Muscle layer of duodenum (tissue), 2 donors: ENCODE results near the gene EFCAB14.

ENCODE experiments used
- H3K27ac ChIP-seq: one replicate; pipeline ENCODE4 v1.7.0; 2013; ENCODE audit warnings: mild to moderate bottlenecking, low read length
- H3K27me3 ChIP-seq: one replicate; pipeline ENCODE4 v1.7.0; 2013; ENCODE audit warnings: low read depth, mild to moderate bottlenecking, control low read depth, low read length
- H3K36me3 ChIP-seq, 2 donors: one replicate each; pipeline ENCODE4 v1.7.0; 2013; ENCODE audit warnings: low read length in 2 of 2, control low read depth in 1 of 2, mild to moderate bottlenecking in 1 of 2; ENCODE audit not compliant: insufficient read depth in 2 of 2, control insufficient read depth in 1 of 2
- H3K4me1 ChIP-seq, 2 donors: one replicate each; pipeline ENCODE4 v1.7.0; 2013; ENCODE audit warnings: low read length in 2 of 2, mild to moderate bottlenecking in 2 of 2, control low read depth in 1 of 2, moderate library complexity in 1 of 2; ENCODE audit not compliant: insufficient read depth in 2 of 2, control insufficient read depth in 1 of 2
- H3K4me3 ChIP-seq, 2 donors: one replicate each; pipeline ENCODE4 v1.7.0; 2013; ENCODE audit warnings: low read length in 2 of 2, low read depth in 1 of 2, mild to moderate bottlenecking in 1 of 2
- H3K9me3 ChIP-seq, 2 donors: one replicate each; pipeline ENCODE4 v1.7.0; 2013; ENCODE audit warnings: low read length in 2 of 2, control low read depth in 1 of 2, mild to moderate bottlenecking in 1 of 2; ENCODE audit not compliant: control insufficient read depth in 1 of 2
- donor health status: healthy.

The EFCAB14 gene

DNA sequence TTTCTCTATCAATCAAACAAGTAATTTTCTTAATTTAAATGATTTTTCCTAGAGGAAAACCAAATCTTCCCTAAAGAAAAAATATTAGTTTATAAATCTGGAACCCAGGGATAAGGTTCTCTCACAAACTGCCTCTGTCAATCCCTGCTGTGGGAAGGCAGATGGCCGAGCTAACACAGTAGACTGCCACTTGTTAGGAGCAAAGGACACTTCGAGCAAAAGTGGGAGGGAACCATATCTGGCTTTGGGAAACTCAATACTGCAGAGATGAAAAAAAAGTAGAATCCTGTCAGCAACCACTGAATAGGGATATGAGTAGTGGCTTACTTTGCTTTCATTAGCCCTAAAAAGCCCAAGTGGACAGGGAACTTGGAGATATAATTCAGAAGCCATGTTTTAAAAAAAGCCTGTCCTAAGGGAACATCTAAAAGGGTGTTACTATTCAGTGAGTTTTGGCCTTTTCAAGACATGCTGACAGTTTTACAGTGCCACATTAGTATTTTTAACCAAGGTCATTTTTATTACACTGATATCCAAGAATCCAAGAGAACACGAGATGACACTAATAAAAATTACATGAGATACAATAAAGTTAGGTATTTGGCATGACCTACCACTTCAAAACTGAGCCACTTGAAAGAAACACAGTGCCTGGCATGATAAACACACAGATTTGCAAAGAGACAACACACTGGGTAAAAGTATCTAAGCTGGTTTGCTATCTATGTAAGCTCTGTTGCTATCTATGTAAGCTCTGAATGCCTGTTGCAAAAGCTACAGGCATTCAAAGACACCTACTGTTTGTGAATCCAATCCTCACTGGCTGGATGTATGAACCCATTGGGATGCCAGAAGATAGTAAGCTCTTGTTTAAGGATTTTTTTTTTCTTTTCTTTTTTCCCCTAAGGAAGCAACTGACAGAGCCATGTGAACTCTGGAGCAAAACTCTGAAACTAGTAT, 25.8 kb downstream of the EFCAB14 start:
- H3K4me1 ChIP-seq: peaks cover 0 to 12% of the 10 kb centered on the region in 2 donors
- H3K27ac ChIP-seq: no peak overlapping the region
- no peaks in the 10 kb centered on the region for H3K27me3 ChIP-seq
- peaks cover 44 to 47% of the 10 kb centered on the region in 2 donors for H3K36me3 ChIP-seq
- H3K9me3 ChIP-seq: no peaks in the 10 kb centered on the region
- no peak overlapping the region for H3K4me3 ChIP-seq

DNA sequence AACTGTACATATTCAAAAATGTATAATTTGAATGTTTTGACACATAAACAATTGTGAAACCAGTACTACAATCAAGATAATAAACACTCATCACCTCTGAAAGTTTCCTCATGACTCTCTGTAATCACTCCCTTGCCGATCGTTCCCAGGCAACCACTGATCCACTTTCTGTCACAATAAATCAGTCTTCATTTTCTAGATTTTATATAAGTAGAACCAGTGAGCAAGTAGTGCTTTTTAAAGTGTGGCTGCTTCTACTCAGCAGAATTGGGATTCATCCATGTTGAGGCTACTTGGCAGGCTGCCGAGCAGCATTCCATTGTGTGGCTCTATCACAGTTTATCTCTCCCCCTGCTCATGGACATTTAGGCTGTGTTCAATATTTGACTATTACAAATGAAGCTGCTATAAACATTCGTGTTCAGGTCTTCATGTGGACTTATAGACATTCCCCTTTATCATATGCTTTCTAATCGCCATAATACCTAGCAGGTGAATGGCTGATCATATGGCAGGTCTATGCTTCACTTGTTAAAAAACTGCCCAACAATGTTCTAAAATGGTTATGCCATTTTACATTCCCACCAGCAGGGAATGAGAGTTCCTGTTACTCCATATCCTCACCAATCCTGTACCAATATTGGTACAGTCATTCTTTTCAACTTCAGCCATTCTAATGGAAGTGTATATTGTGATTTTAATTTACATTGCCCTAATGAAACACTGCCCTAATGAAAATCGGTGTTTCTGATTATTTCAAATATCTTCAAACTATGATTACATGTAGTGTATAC, 26.7 kb downstream of the EFCAB14 start:
- Histone ChIP-seq H3K4me3 (no peak overlapping the region), H3K27ac (no peak overlapping the region), H3K36me3 (peaks cover 46% of the 10 kb centered on the region in 2 donors), H3K4me1 (peaks cover 4 to 20% of the 10 kb centered on the region in 2 donors), H3K9me3 (no peaks in the 10 kb centered on the region), H3K27me3 (no peaks in the 10 kb centered on the region)

GRCh38 chr1:46690931-46691421, 27.9 kb downstream of the EFCAB14 start:
- Histone ChIP-seq H3K27me3 (no peaks in the 10 kb centered on the region), H3K4me1 (peaks cover 4 to 22% of the 10 kb centered on the region in 2 donors), H3K4me3 (no peak overlapping the region), H3K27ac (no peak overlapping the region), H3K36me3 (peaks cover 39 to 46% of the 10 kb centered on the region in 2 donors), H3K9me3 (no peaks in the 10 kb centered on the region)

GRCh38 chr1:46689897-46690296, 29.0 kb downstream of the EFCAB14 start:
- Histone ChIP-seq H3K27ac (no peak overlapping the region), H3K4me3 (no peak overlapping the region), H3K27me3 (no peaks in the 10 kb centered on the region), H3K36me3 (peaks cover 40 to 43% of the 10 kb centered on the region in 2 donors), H3K9me3 (no peaks in the 10 kb centered on the region), H3K4me1 (peaks cover 4 to 22% of the 10 kb centered on the region in 2 donors)

DNA sequence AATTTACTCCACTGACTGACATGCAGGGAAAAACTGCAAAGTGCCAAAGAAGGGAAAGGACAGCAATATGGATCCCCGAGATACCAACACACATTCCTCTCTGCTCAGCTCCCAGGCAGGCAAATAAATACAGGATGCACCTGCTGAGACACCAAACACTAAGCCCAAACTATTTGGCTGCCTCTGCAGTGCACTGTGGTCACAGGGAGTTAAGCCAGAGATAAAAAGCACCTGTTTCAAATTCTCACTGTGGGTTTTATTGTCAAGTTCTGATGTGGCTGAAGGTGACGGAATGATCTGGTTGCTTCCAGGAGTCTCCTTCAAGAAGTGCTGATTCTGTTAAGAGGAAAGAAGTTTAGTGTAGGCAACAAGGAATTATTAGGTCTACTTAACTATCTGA, 29.6 kb downstream of the EFCAB14 start:
- H3K27ac ChIP-seq: no peak overlapping the region
- no peaks in the 10 kb centered on the region for H3K9me3 ChIP-seq
- H3K36me3 ChIP-seq: peaks cover 46 to 48% of the 10 kb centered on the region in 2 donors
- no peaks in the 10 kb centered on the region for H3K27me3 ChIP-seq
- H3K4me1 ChIP-seq: peaks cover 4 to 22% of the 10 kb centered on the region in 2 donors
- H3K4me3 ChIP-seq: no peak overlapping the region

DNA sequence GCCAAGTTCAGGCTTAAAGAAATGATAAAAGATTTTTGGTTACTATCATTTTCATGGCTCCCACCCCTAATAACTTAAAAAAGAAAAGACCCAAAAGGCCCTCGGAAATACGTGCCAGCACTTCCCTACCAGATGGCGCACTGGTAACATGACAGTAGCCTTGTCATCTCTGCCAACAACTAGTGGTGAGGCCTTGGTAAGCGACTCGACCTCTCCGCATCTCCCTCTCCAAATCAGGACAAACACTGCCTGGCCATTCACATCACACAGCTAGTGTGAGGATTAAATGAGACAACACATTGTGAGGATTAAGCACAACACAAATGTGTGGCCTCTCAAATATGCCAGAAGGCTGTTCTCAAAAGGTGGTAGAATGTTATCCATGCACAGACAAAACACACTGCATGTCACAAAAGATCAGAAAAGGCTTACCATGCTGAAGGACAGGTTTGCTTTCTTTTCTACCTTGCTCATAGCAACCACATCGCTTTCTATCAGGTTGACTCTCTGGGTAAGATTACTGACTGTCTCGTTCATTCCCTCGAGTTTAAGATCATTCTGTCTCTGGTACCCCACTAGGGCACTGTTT, 30.9 kb downstream of the EFCAB14 start:
- Histone ChIP-seq H3K9me3 (no peaks in the 10 kb centered on the region), H3K27ac (no peak overlapping the region), H3K4me1 (peaks cover 4 to 22% of the 10 kb centered on the region in 2 donors), H3K4me3 (no peak overlapping the region), H3K27me3 (no peaks in the 10 kb centered on the region), H3K36me3 (peaks cover 59 to 61% of the 10 kb centered on the region in 2 donors)

DNA sequence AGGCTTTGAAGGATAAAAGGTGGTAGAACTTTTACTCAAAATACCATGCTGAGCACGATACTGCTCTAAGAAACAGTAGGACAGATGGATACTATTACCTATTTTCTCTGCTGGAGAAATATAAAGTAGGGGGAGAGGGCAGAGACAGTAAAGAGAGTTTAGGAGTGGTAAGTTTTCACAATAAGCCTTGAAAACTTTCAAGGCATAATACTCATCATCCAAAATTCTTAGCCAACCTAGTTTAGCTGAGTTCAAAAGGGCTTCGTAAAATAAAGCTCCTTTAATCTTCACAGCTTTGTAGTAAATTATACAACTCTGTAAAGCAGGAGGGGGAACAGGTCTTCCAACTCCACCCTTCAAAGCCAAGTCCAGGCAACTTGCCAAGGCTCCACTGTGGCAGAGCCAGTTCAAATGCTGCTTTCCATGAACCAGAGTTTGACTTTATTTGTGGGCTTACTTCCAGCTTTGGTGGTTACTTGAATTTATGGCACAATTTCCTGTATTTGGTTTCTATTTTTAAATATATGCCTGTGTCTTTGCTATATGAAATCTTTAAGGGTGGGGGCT, 31.7 kb downstream of the EFCAB14 start:
- no peaks in the 10 kb centered on the region for H3K27me3 ChIP-seq
- no peaks in the 10 kb centered on the region for H3K9me3 ChIP-seq
- H3K4me1 ChIP-seq: peaks cover 4 to 18% of the 10 kb centered on the region in 2 donors
- no peak overlapping the region for H3K4me3 ChIP-seq
- peaks cover 68 to 69% of the 10 kb centered on the region in 2 donors for H3K36me3 ChIP-seq
- H3K27ac ChIP-seq: no peak overlapping the region

DNA sequence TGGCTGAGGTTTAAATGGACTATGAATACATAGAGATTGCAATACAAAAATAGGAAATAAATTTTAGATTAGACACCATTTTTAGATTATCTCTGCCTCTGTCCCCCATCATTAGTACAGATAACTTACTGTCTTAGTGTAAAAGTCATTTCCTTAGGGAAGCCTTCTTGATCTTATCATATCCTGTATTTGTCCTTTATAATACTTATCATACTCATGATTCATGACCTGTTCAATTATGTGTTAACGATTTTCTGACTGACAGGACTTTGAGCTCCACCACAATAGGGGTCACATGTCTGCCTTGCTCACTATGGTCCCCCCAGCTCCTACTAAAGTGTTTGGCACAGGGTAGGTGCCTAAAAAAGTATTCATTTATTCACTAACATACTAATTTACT, 32.7 kb downstream of the EFCAB14 start:
- H3K9me3 ChIP-seq: no peaks in the 10 kb centered on the region
- H3K36me3 ChIP-seq: peaks cover 64 to 75% of the 10 kb centered on the region in 2 donors
- no peaks in the 10 kb centered on the region for H3K27me3 ChIP-seq
- H3K4me1 ChIP-seq: peaks cover 4 to 10% of the 10 kb centered on the region in 2 donors
- H3K27ac ChIP-seq: no peak overlapping the region
- no peak overlapping the region for H3K4me3 ChIP-seq

DNA sequence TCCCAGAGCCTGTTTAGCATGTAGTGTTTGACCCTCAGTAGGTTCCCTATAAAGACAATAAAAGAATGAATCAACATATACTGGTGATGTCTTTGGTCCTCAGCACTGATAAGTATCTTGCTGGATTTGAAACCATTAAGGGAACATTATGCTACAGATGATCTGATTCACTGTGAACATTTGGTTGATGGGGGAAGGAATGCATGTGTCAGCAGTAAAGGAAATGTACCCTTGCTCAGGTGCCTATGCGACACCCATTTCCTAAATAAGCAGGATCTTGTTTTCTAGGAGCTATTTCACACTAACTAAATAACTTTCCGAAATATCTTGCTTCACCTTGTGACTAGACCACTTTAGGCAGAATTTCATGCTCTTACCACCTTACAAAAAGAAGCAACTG, 34.2 kb downstream of the EFCAB14 start:
- Histone ChIP-seq H3K27ac (no peak overlapping the region), H3K36me3 (peaks cover 63 to 81% of the 10 kb centered on the region in 2 donors), H3K4me3 (no peak overlapping the region)

DNA sequence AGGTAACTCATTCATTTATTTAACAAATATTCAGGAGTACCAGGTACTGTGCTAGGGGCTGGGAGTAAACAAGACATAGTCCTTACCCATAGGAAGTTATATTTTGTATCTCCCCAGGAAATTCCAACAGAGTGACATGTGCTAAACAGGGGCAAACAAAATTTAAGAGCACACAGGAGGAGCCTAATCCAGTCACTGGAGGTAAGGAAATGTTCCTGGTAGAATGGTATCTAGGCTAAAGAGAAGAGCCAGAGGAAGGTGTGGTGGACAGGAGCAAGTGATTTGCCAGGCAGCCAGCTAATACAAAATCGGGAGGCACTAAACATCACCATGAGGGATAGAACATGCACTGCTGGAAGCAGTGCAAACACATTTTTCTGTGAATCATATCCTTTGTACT, 36.9 kb downstream of the EFCAB14 start:
- H3K4me3 ChIP-seq: no peak overlapping the region
- no peaks in the 10 kb centered on the region for H3K9me3 ChIP-seq
- H3K27ac ChIP-seq: no peak overlapping the region
- peaks cover 61 to 85% of the 10 kb centered on the region in 2 donors for H3K36me3 ChIP-seq
- H3K4me1 ChIP-seq: peaks cover 0 to under 1% of the 10 kb centered on the region in 2 donors
- no peaks in the 10 kb centered on the region for H3K27me3 ChIP-seq

More for the DNA sequence above, 34.2 kb downstream of the EFCAB14 start:
- Histone ChIP-seq H3K4me1 (peaks cover 4 to 10% of the 10 kb centered on the region in 2 donors), H3K9me3 (no peaks in the 10 kb centered on the region), H3K27me3 (no peaks in the 10 kb centered on the region)
